SK-N-SH (cell line): Measurements from ENCODE around the gene SNX9. TPM values are rescaled to one million over a fixed set of nuclear protein-coding genes. Genes with fewer than 3 reads are reported as not detected.

Experiments
- CTCF ChIA-PET: fragments of 300-600, 350-600 bp; formaldehyde crosslinking; extraction: SDS; loops from one replicate; lab custom pipeline; 2021; lab: Yijun Ruan, JAX
- POLR2A ChIA-PET: fragments of 350-600 bp; sonication (Branson Sonifier 250); formaldehyde crosslinking; extraction: SDS; loops from one replicate; lab custom pipeline; 2020; ENCODE audit warnings: antibody characterized with exemption, inconsistent platforms; lab: Yijun Ruan, JAX
- DNase-seq: peaks from one replicate; pipeline ENCODE4 v3.0.0; 2012
- H2AFZ ChIP-seq: fragments of 200-600 bp; sonication (generic); 2 replicates; pipeline ENCODE4 v1.8.1; 2016; ENCODE audit warnings: antibody characterized with exemption, mild to moderate bottlenecking, low read depth
- H3F3A ChIP-seq: fragments of 200-600 bp; sonication (generic); replicated peaks from 2 replicates; pipeline ENCODE3; 2016; ENCODE audit warnings: antibody characterized with exemption, mild to moderate bottlenecking; ENCODE audit not compliant: insufficient read depth
- H3K27ac ChIP-seq, 2 experiments: fragments of 200-500 bp in 1 of 2; fragments of 200-600 bp in 1 of 2; sonication (Bioruptor generic) in 1 of 2; sonication (generic), shearing (Covaris generic) in 1 of 2; 2 replicates each; pipeline versions ENCODE4 v1.5.1 to v1.6.1; 2014 to 2016; ENCODE audit warnings: low read depth in 2 of 2, inconsistent platforms in 1 of 2, low read length in 1 of 2, mild to moderate bottlenecking in 1 of 2, mixed read lengths in 1 of 2
- H3K27me3 ChIP-seq: fragments of 200-600 bp; sonication (generic), shearing (Covaris generic); 2 replicates; pipeline ENCODE4 v1.6.1; 2016; ENCODE audit warnings: mixed run types; ENCODE audit not compliant: insufficient read depth
- H3K36me3 ChIP-seq, 2 experiments: fragments of 200-500 bp in 1 of 2; fragments of 200-600 bp in 1 of 2; sonication (Bioruptor generic) in 1 of 2; sonication (generic) in 1 of 2; replicated peaks in 1 of 2; 2 replicates each; pipeline versions ENCODE3 to v1.5.1; 2014 to 2016; ENCODE audit warnings: low read length in 1 of 2, mild to moderate bottlenecking in 1 of 2; ENCODE audit not compliant: insufficient read depth in 2 of 2, control insufficient read depth in 1 of 2
- H3K4me1 ChIP-seq, 2 experiments: fragments of 200-500 bp in 1 of 2; fragments of 200-600 bp in 1 of 2; sonication (Bioruptor generic) in 1 of 2; sonication (generic), shearing (Covaris generic) in 1 of 2; 2 replicates each; pipeline versions ENCODE4 v1.5.1 to v1.6.1; 2014 to 2016; ENCODE audit warnings: low read depth in 1 of 2, low read length in 1 of 2, mixed run types in 1 of 2; ENCODE audit not compliant: insufficient read depth in 2 of 2, control insufficient read depth in 1 of 2
- H3K4me2 ChIP-seq: fragments of 200-600 bp; sonication (generic), shearing (Covaris generic); 2 replicates; pipeline ENCODE4 v1.6.1; 2017; ENCODE audit warnings: mixed run types
- H3K4me3 ChIP-seq, 2 experiments: fragments of 200-500 bp in 1 of 2; fragments of 200-600 bp in 1 of 2; sonication (Bioruptor generic) in 1 of 2; sonication (generic), shearing (Covaris generic) in 1 of 2; 2 replicates each; pipeline versions ENCODE4 v1.5.1 to v1.8.1; 2014 to 2016; ENCODE audit warnings: low read depth in 2 of 2, inconsistent platforms in 1 of 2, low read length in 1 of 2, mild to moderate bottlenecking in 1 of 2, mixed read lengths in 1 of 2, moderate library complexity in 1 of 2
- H3K79me2 ChIP-seq: fragments of 200-600 bp; sonication (generic); 2 replicates; pipeline ENCODE4 v1.8.1; 2017; ENCODE audit warnings: mild to moderate bottlenecking; ENCODE audit not compliant: insufficient read depth
- H3K9ac ChIP-seq: fragments of 200-600 bp; sonication (generic); 2 replicates; pipeline ENCODE4 v1.6.1; 2017; ENCODE audit warnings: mixed run types
- H3K9me2 ChIP-seq: fragments of 200-600 bp; sonication (generic); 2 replicates; pipeline ENCODE4 v1.6.1; 2017; ENCODE audit warnings: mixed run types
- H3K9me3 ChIP-seq: fragments of 200-600 bp; sonication (generic); 2 replicates; pipeline ENCODE4 v1.6.1; 2017; ENCODE audit warnings: mixed run types, mild to moderate bottlenecking, moderate library complexity
- H4K20me1 ChIP-seq: fragments of 200-600 bp; sonication (generic); 2 replicates; pipeline ENCODE4 v1.6.1; 2017; ENCODE audit warnings: mild to moderate bottlenecking, mixed run types; ENCODE audit not compliant: insufficient read depth
- CHD2 ChIP-seq: fragments of 150-350 bp; IDR thresholded peaks from 2 replicates; pipeline ENCODE4 v1.6.1; 2018; ENCODE audit warnings: low read length; ENCODE audit not compliant: partially characterized antibody
- ELF1 ChIP-seq: IDR thresholded peaks from 2 replicates; pipeline ENCODE4 v1.4.0; 2012
- EZH2phosphoT487 ChIP-seq: fragments of 200-600 bp; sonication (generic); IDR thresholded peaks from 2 replicates; pipeline ENCODE4 v1.6.1; 2017; ENCODE audit warnings: low read depth, mixed run types, mild to moderate bottlenecking, antibody characterized with exemption, moderate library complexity, borderline replicate concordance
- FOXJ3 ChIP-seq: sonication (generic); formaldehyde crosslinking; IDR thresholded peaks from 2 replicates; pipeline ENCODE4 v1.5.1; 2020; ENCODE audit warnings: mild to moderate bottlenecking, missing genetic modification reagents
- GABPA ChIP-seq: IDR thresholded peaks from 2 replicates; pipeline ENCODE4 v1.4.0; 2012; ENCODE audit warnings: low read depth, mild to moderate bottlenecking
- GATA2 ChIP-seq: sonication (generic); formaldehyde crosslinking; IDR thresholded peaks from 2 replicates; pipeline ENCODE4 v1.5.0; 2020; ENCODE audit warnings: mild to moderate bottlenecking, missing genetic modification reagents
- MAX ChIP-seq: IDR thresholded peaks from 2 replicates; pipeline ENCODE4 v1.4.0; 2012; ENCODE audit warnings: low read depth
- MEF2A ChIP-seq: IDR thresholded peaks from 2 replicates; pipeline ENCODE4 v1.4.0; 2012; ENCODE audit warnings: low read depth, borderline replicate concordance
- NFIC ChIP-seq: IDR thresholded peaks from 2 replicates; pipeline ENCODE4 v1.4.0; 2012; ENCODE audit warnings: borderline replicate concordance
- PBX3 ChIP-seq: IDR thresholded peaks from 2 replicates; pipeline ENCODE4; 2012
- POLR2AphosphoS5 ChIP-seq: IDR thresholded peaks from 2 replicates; pipeline ENCODE4 v1.6.1; 2012; ENCODE audit warnings: low read depth, low read length
- REST ChIP-seq: IDR thresholded peaks from 2 replicates; pipeline ENCODE4 v1.6.1; 2012; ENCODE audit warnings: mild to moderate bottlenecking, low read depth, low read length, moderate library complexity
- RFX5 ChIP-seq: IDR thresholded peaks from 2 replicates; pipeline ENCODE4 v1.6.1; 2012; ENCODE audit warnings: mild to moderate bottlenecking, improper control_type of control experiment, low read length
- RXRA ChIP-seq: IDR thresholded peaks from 2 replicates; pipeline ENCODE4 v1.4.0; 2012; ENCODE audit warnings: low read depth, mild to moderate bottlenecking, borderline replicate concordance
- TAF1 ChIP-seq: IDR thresholded peaks from 2 replicates; pipeline ENCODE4 v1.6.1; 2012; ENCODE audit warnings: low read depth, mild to moderate bottlenecking, low read length, moderate library complexity, borderline replicate concordance
- TCF12 ChIP-seq: IDR thresholded peaks from 2 replicates; pipeline ENCODE4 v1.4.0; 2012
- USF2 ChIP-seq: fragments of 150-350 bp; IDR thresholded peaks from 2 replicates; pipeline ENCODE4 v1.6.1; 2017; ENCODE audit warnings: antibody characterized with exemption, low read length, low read depth, borderline replicate concordance
- YY1 ChIP-seq: IDR thresholded peaks from 2 replicates; pipeline ENCODE4 v1.4.0; 2012; ENCODE audit warnings: low read depth, mild to moderate bottlenecking
- ZBTB33 ChIP-seq: IDR thresholded peaks from 2 replicates; pipeline ENCODE4 v1.4.0; 2012; ENCODE audit warnings: low read depth, borderline replicate concordance
- WGBS: methylation state at CpG from one replicate; pipeline ENCODE4 v1.1.6; 2017; ENCODE audit warnings: low lambda C conversion rate; 5-methylcytosine and 5-hydroxymethylcytosine counted together
- polyA plus RNA-seq, 3 experiments: library from polyadenylated mRNA; depleted of rRNA; stranded (reverse); fragments of >200 nt; gene quantifications; 2 replicates each; pipeline ENCODE4 v1.2.3, GENCODE V29; 2012

Gene SNX9
- polyA plus RNA-seq, 1 of the 3 experiments (the other 2 are of a cell fraction) = 31.6 TPM

- H3K4me2 ChIP-seq = no peak overlapping the region
- DNase-seq = no peak
- H2AFZ ChIP-seq = no peak overlapping the region
- no peak overlapping the region for H3K27ac ChIP-seq
- POLR2A ChIA-PET = no interaction called here
- H3K4me1 ChIP-seq = 0 out of 4 replicates have a peak, but pooled peaks cover 0 to 4% of the 10 kb centered on the region in 2 experiments
- CTCF ChIA-PET = interaction anchor here (1.1 kb wide), 1 partner anchor 13 kb away, joined by 3 read pairs; no protein-coding TSS in a partner anchor
- no peaks in the 10 kb centered on the region for H3K9me3 ChIP-seq
- H3K27me3 ChIP-seq = no peaks in the 10 kb centered on the region
- TF ChIP-seq MEF2A = no peak
- TF ChIP-seq MAX = no peak
- TF ChIP-seq GATA2 (CRISPR knock-in tag) = no peak
- no peaks in the 10 kb centered on the region for H3K36me3 ChIP-seq
- H3K4me3 ChIP-seq = no peak overlapping the region
- H4K20me1 ChIP-seq = no peaks in the 10 kb centered on the region
- H3K9ac ChIP-seq = no peak overlapping the region
- peaks cover 7% of the 10 kb centered on the region for H3F3A ChIP-seq
- no peaks in the 10 kb centered on the region for H3K79me2 ChIP-seq
- no peaks in the 10 kb centered on the region for H3K9me2 ChIP-seq
Observed at GRCh38 chr6:157811137-157811475, 11.9 kb upstream of the SNX9 start.

- H3K9me3 ChIP-seq = no peaks in the 10 kb centered on the region
- H3K9me2 ChIP-seq = no peaks in the 10 kb centered on the region
- H3K4me2 ChIP-seq = no peak overlapping the region
- H3K27me3 ChIP-seq = no peaks in the 10 kb centered on the region
- H3K36me3 ChIP-seq = no peaks in the 10 kb centered on the region
- 88% methylated on average over 3 of the region's 3 CpGs for WGBS
- H3K9ac ChIP-seq = no peak overlapping the region
- peaks cover 7% of the 10 kb centered on the region for H3F3A ChIP-seq
- no peak overlapping the region for H2AFZ ChIP-seq
- CTCF ChIA-PET = interaction anchor here (1.1 kb wide), 2 partner anchors 13 to 55 kb away, joined by 3 to 4 read pairs; no protein-coding TSS in a partner anchor
- POLR2A ChIA-PET = no interaction called here
- H3K4me1 ChIP-seq = 0 out of 4 replicates have a peak, but pooled peaks cover 0 to 4% of the 10 kb centered on the region in 2 experiments
- no peaks in the 10 kb centered on the region for H4K20me1 ChIP-seq
- DNase-seq = no peak
- H3K27ac ChIP-seq = no peak overlapping the region
- no peaks in the 10 kb centered on the region for H3K79me2 ChIP-seq
- H3K4me3 ChIP-seq = no peak overlapping the region
- no peak for TF ChIP-seq TAF1
- TF ChIP-seq PBX3 = no peak
- no peak for TF ChIP-seq ZBTB33
- no peak for TF ChIP-seq TCF12
- TF ChIP-seq POLR2AphosphoS5 = no peak
- no peak for TF ChIP-seq EZH2phosphoT487
- no peak for TF ChIP-seq RFX5
- no peak for TF ChIP-seq GATA2 (CRISPR knock-in tag)
- TF ChIP-seq USF2 = no peak
- TF ChIP-seq REST = no peak
- TF ChIP-seq NFIC = no peak
- no peak for TF ChIP-seq GABPA
- no peak for TF ChIP-seq MAX
- no peak for TF ChIP-seq ELF1
- TF ChIP-seq CHD2 = no peak
- no peak for TF ChIP-seq YY1
- TF ChIP-seq FOXJ3 (CRISPR knock-in tag) = no peak
- no peak for TF ChIP-seq RXRA
Observed at GRCh38 chr6:157811476-157812173, 11.4 kb upstream of the SNX9 start.
